Eye (tissue), 1 donor: ENCODE measurements around the gene LDB3.
"Not testable (repeated sequence)": the region's sequence is repeated elsewhere in the genome, so short reads cannot be mapped to it uniquely, and the experiment has no call there.

Experiments
- DNase-seq: peaks from one replicate; pipeline ENCODE4 v3.0.0-alpha.2; 2015

LDB3 gene

GRCh38 chr10:86734207-86734988, 66.1 kb downstream of the LDB3 start:
- DNase-seq = no peak

GRCh38 chr10:86735278-86735677, 67.0 kb downstream of the LDB3 start:
- not testable (repeated sequence) for DNase-seq

GRCh38 chr10:86742230-86742629, 73.9 kb downstream of the LDB3 start:
- no peak for DNase-seq

- DNase-seq = no peak
These were observed 75.9 kb downstream of the LDB3 start for GRCh38 chr10:86744067-86744725.

- peak; percentile 55 for DNase-seq
These were observed 79.7 kb downstream of the LDB3 start for GRCh38 chr10:86747796-86748581.

- no peak for DNase-seq
These were observed 81.5 kb downstream of the LDB3 start for GRCh38 chr10:86749854-86750253.

GRCh38 chr10:86751477-86751876, 83.2 kb downstream of the LDB3 start:
- DNase-seq = no peak

GRCh38 chr10:86752311-86752710, 84.0 kb downstream of the LDB3 start:
- DNase-seq = no peak

- no peak for DNase-seq
These were observed 84.7 kb downstream of the LDB3 start for GRCh38 chr10:86753051-86753450.

- no peak for DNase-seq
These were observed 85.5 kb downstream of the LDB3 start for GRCh38 chr10:86753638-86754434.

- DNase-seq = no peak
These were observed 87.1 kb downstream of the LDB3 start for GRCh38 chr10:86755454-86755739.

GRCh38 chr10:86755740-86756510, 87.6 kb downstream of the LDB3 start:
- peak; percentile 98 for DNase-seq

- DNase-seq = peak; percentile 93
These were observed 88.3 kb downstream of the LDB3 start, which contains the start of gene BMPR1A for GRCh38 chr10:86756511-86757112. Gene BMPR1A (plus strand): TSS chr10:86756619. CDS start chr10:86876019, 119,400 bp downstream.

GRCh38 chr10:86757113-86757972, 89.0 kb downstream of the LDB3 start:
- DNase-seq = peak; percentile 89

GRCh38 chr10:86758189-86759072, 90.1 kb downstream of the LDB3 start:
- DNase-seq = peak; percentile 46

- no peak for DNase-seq
These were observed 90.9 kb downstream of the LDB3 start for GRCh38 chr10:86759073-86759672.

- DNase-seq = no peak
These were observed 95.1 kb downstream of the LDB3 start for GRCh38 chr10:86763404-86763803.

GRCh38 chr10:86765548-86765947, 97.2 kb downstream of the LDB3 start:
- no peak for DNase-seq

GRCh38 chr10:86768412-86769062, 100.2 kb downstream of the LDB3 start:
- no peak for DNase-seq
